ENCODE results near the gene CACNG4. TPM values are rescaled to one million over a fixed set of nuclear protein-coding genes. Genes with fewer than 3 reads are reported as not detected.

CACNG4 gene
- polyA plus RNA-seq, 1 experiment: 0.25 TPM

GRCh38 chr17:66988069-66988798 lies 23.7 kb downstream of the CACNG4 start:
- CTCF ChIA-PET: no interaction called here
- H3K4me3 ChIP-seq (ENCODE audit: low read depth, low read length): no peak overlapping the region
- peaks cover 39% of the 10 kb centered on the region for H3K27me3 ChIP-seq (ENCODE audit: control insufficient read depth, insufficient read depth, low read length)

DNA sequence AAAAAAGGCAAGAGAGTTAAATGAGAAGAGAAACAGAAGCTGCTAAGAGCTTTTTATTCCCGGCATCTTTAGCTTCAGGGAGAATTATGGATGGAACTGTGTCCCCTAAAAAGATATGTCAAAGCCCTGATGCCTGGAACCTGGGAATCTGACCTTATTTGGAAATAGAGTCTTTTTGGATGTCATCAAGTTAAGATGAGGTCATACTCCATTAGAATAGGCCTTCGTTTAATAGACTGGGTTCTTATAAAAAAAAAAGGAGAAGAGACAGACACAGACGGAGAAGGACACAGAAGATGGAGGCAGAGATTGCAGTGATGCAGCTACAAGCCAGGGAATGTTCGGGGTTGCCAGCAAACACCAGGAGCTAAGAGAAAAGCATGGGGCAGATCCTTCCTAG lies 24.6 kb downstream of the CACNG4 start:
- Histone ChIP-seq H3K4me3 (ENCODE audit: low read depth, low read length) (no peak overlapping the region), H3K27me3 (ENCODE audit: control insufficient read depth, insufficient read depth, low read length) (peaks cover 35% of the 10 kb centered on the region), H3K9me3 (ENCODE audit: control insufficient read depth, insufficient read depth, low read length) (no peaks in the 10 kb centered on the region), H3K27ac (ENCODE audit: low read depth, low read length) (no peak overlapping the region)
- DNase-seq (ENCODE audit: low read depth, low spot score): no peak
- CTCF ChIA-PET: interaction anchor here (0.6 kb wide), 1 partner anchor 355 kb away, joined by 6 read pairs; no protein-coding TSS in a partner anchor
- POLR2A ChIA-PET: no interaction called here
- TF ChIP-seq CTCF (IDR thresholded peaks at IDR 0.05; ENCODE audit: low read depth, low read length): no peak

More at GRCh38 chr17:66988069-66988798, 23.7 kb downstream of the CACNG4 start:
- TF ChIP-seq CTCF (IDR thresholded peaks at IDR 0.05; ENCODE audit: low read depth, low read length): no peak
- POLR2A ChIA-PET: no interaction called here
- no peak for DNase-seq (ENCODE audit: low read depth, low spot score)
- no peaks in the 10 kb centered on the region for H3K9me3 ChIP-seq (ENCODE audit: control insufficient read depth, insufficient read depth, low read length)
- no peak overlapping the region for H3K27ac ChIP-seq (ENCODE audit: low read depth, low read length)

GRCh38 chr17:66989579-66989978 lies 25.1 kb downstream of the CACNG4 start:
- no peak for DNase-seq (ENCODE audit: low read depth, low spot score)
- POLR2A ChIA-PET: no interaction called here
- Histone ChIP-seq H3K27ac (ENCODE audit: low read depth, low read length) (no peak overlapping the region), H3K4me3 (ENCODE audit: low read depth, low read length) (no peak overlapping the region), H3K27me3 (ENCODE audit: control insufficient read depth, insufficient read depth, low read length) (peaks cover 33% of the 10 kb centered on the region), H3K9me3 (ENCODE audit: control insufficient read depth, insufficient read depth, low read length) (no peaks in the 10 kb centered on the region)
- TF ChIP-seq CTCF (IDR thresholded peaks at IDR 0.05; ENCODE audit: low read depth, low read length): no peak
- CTCF ChIA-PET: interaction anchor here (0.6 kb wide), 1 partner anchor 355 kb away, joined by 6 read pairs; no protein-coding TSS in a partner anchor

DNA sequence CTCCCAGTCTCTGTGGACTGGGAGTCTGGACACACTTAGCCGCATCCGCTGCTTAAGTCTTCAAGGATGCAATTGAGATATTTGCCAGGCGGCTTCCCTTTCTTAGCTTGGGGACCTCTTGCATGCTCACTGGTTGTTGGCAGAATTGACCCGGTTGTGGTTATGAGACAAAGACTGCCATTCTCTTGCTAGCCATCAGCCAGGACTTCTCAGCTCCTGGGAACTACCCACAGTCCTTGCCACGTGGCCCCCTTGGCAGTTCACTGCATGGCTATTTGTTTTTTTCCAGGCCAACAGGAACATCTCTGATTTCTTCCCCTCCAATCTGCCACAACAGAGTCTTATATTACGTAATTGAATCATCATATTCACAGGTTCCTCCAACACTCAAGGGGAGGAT lies 25.5 kb downstream of the CACNG4 start:
- TF ChIP-seq CTCF (IDR thresholded peaks at IDR 0.05; ENCODE audit: low read depth, low read length): no peak
- CTCF ChIA-PET: no interaction called here
- no peak for DNase-seq (ENCODE audit: low read depth, low spot score)
- H3K27ac ChIP-seq (ENCODE audit: low read depth, low read length): no peak overlapping the region
- H3K27me3 ChIP-seq (ENCODE audit: control insufficient read depth, insufficient read depth, low read length): peaks cover 30% of the 10 kb centered on the region
- POLR2A ChIA-PET: no interaction called here
- H3K4me3 ChIP-seq (ENCODE audit: low read depth, low read length): no peak overlapping the region
- no peaks in the 10 kb centered on the region for H3K9me3 ChIP-seq (ENCODE audit: control insufficient read depth, insufficient read depth, low read length)

DNA sequence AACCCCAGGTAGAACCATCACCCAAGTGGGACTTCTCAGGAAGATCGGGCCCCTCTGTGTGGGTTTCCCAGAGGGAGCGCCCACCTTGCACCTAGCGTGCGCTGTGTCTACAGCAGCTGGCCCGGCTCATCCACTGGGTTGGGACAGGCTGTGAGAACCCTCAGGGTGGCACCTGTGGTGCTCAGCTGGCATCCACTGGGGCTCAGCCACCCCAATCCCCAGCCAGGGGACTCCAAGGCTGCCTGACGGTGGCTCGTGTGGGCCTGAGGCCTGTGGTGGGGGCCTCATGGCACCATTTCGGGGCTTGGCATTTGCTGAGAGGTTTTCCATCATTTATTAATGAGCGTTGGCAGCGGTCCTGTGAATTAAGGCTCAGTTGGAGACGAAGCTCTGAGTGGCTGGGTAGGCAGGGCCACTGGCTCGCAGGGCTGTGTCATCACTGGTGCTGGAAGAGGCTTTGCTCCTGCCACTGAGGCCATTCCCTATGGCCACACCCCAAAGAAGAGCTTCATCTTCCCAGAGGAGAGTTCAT lies 28.5 kb downstream of the CACNG4 start:
- Histone ChIP-seq H3K27me3 (ENCODE audit: control insufficient read depth, insufficient read depth, low read length) (peaks cover 13% of the 10 kb centered on the region), H3K9me3 (ENCODE audit: control insufficient read depth, insufficient read depth, low read length) (no peaks in the 10 kb centered on the region), H3K27ac (ENCODE audit: low read depth, low read length) (no peak overlapping the region), H3K4me3 (ENCODE audit: low read depth, low read length) (no peak overlapping the region)
- ChIA-PET CTCF (no interaction called here), POLR2A (no interaction called here)
- TF ChIP-seq CTCF (IDR thresholded peaks at IDR 0.05; ENCODE audit: low read depth, low read length): no peak
- DNase-seq (ENCODE audit: low read depth, low spot score): no peak
